GM19328 (cell line): ENCODE measurements around the gene CCT7.
A peak's percentile ranks its signal among the peaks of the same experiment; 100 is the strongest.

Source experiments
- ATAC-seq: cut with Tn5 transposase; IDR thresholded peaks from one replicate; pipeline ENCODE4 v1.9.1; 2021; ENCODE audit warnings: mild to moderate bottlenecking, moderate library complexity; ENCODE audit not compliant: unreplicated experiment

The CCT7 gene

GRCh38 chr2:73266061-73266901, 32.2 kb downstream of the CCT7 start:
- ATAC-seq = no peak

GRCh38 chr2:73267008-73267407, 32.9 kb downstream of the CCT7 start:
- ATAC-seq = no peak

- ATAC-seq = no peak
Measured at GRCh38 chr2:73268366-73268829, 34.3 kb downstream of the CCT7 start.

GRCh38 chr2:73268830-73269685, 35.0 kb downstream of the CCT7 start:
- peak; percentile 76 for ATAC-seq

- ATAC-seq = no peak
Measured at GRCh38 chr2:73269686-73270465, 35.8 kb downstream of the CCT7 start.

GRCh38 chr2:73272270-73272669, 38.2 kb downstream of the CCT7 start:
- no peak for ATAC-seq

- ATAC-seq = no peak
Measured at GRCh38 chr2:73279852-73280251, 45.7 kb downstream of the CCT7 start.

- no peak for ATAC-seq
Measured at GRCh38 chr2:73281244-73281643, 47.1 kb downstream of the CCT7 start.

- no peak for ATAC-seq
Measured at GRCh38 chr2:73282924-73283544, 48.9 kb downstream of the CCT7 start.

- ATAC-seq = peak; percentile 14
Measured at GRCh38 chr2:73283545-73284295, 49.6 kb downstream of the CCT7 start.

- peak; percentile 66 for ATAC-seq
Measured at GRCh38 chr2:73284296-73285158, 50.4 kb downstream of the CCT7 start, which contains the start of gene FBXO41. Gene FBXO41, minus strand, starts transcription at chr2:73284478. Its CDS starts 14,848 bp downstream, at chr2:73269630.

- ATAC-seq = peak; percentile 56
Measured at GRCh38 chr2:73285159-73285739, 51.1 kb downstream of the CCT7 start.

GRCh38 chr2:73286134-73286655, 52.1 kb downstream of the CCT7 start:
- ATAC-seq = no peak

GRCh38 chr2:73289304-73289703, 55.2 kb downstream of the CCT7 start:
- ATAC-seq = no peak

GRCh38 chr2:73290049-73290839, 56.1 kb downstream of the CCT7 start:
- no peak for ATAC-seq

- no peak for ATAC-seq
Measured at GRCh38 chr2:73291093-73291460, 57.0 kb downstream of the CCT7 start.
